Testis (tissue), 2 donors: ENCODE data around the gene NDST1.

Experiments used
- POLR2A ChIP-seq: fragments of 450-650 bp; IDR thresholded peaks from one replicate; pipeline ENCODE4 v1.6.1; 2017; ENCODE audit warnings: antibody characterized with exemption, mild to moderate bottlenecking, moderate library complexity
- TF ChIP-seq, protein P1 (sequence below), 3 experiments: fragments of 450-650 bp in 2 of 3; fragments of 200-600 bp in 1 of 3; sonication (generic) in 1 of 3; IDR thresholded peaks; one replicate each; pipeline ENCODE4 v1.5.1; 2016 to 2019; ENCODE audit warnings: antibody characterized with exemption in 3 of 3, mild to moderate bottlenecking in 2 of 3, moderate library complexity in 1 of 3

DNA sequence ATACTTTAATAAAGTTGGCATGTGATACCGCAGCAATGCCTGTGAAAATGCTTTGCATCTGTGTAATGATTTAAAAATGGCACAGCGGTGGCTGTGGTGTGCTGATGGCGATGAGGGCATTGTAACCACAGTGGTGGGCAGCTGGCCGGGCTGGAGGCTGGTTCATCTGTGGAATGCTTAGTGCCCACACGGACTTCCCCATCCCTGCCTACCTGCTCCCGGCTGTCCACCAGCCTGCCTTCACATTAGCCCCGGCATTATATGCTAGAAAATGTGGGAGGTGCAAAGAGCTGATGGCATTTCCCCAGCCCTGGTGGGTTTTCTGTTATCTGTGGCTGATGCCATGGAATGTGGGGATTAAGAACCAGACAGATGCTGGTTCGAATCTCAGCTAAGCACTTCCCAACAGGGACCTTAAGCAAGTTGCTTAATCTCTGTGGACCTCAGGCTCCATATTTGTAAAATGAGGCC lies 2.9 kb upstream of the NDST1 start:
- TF ChIP-seq, protein P1, sequence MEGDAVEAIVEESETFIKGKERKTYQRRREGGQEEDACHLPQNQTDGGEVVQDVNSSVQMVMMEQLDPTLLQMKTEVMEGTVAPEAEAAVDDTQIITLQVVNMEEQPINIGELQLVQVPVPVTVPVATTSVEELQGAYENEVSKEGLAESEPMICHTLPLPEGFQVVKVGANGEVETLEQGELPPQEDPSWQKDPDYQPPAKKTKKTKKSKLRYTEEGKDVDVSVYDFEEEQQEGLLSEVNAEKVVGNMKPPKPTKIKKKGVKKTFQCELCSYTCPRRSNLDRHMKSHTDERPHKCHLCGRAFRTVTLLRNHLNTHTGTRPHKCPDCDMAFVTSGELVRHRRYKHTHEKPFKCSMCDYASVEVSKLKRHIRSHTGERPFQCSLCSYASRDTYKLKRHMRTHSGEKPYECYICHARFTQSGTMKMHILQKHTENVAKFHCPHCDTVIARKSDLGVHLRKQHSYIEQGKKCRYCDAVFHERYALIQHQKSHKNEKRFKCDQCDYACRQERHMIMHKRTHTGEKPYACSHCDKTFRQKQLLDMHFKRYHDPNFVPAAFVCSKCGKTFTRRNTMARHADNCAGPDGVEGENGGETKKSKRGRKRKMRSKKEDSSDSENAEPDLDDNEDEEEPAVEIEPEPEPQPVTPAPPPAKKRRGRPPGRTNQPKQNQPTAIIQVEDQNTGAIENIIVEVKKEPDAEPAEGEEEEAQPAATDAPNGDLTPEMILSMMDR (IDR thresholded peaks at IDR 0.05): no peak
- no peak for TF ChIP-seq POLR2A
